Activated CD8-positive, alpha-beta T cell treated with anti-CD3 and anti-CD28 coated beads for 36 hours (primary cell): Measurements from ENCODE around the gene KLRD1. TPM values are rescaled to one million over a fixed set of nuclear protein-coding genes. Genes with fewer than 3 reads are reported as not detected.

ENCODE experiments used
- ATAC-seq: fragments of 200-7000 bp; cut with Tn5 transposase; one replicate; pipeline ENCODE4 v1.10.0; 2021; ENCODE audit warnings: mild to moderate bottlenecking, moderate library complexity
- CTCF ChIA-PET: fragments of 350-600 bp; sonication (Branson Sonifier 250); formaldehyde crosslinking; loops from one replicate; lab custom pipeline; 2021; ENCODE audit warnings: antibody characterized with exemption; lab: Charles Lee
- POLR2A ChIA-PET: fragments of 350-600 bp; sonication (Branson Sonifier 250); formaldehyde crosslinking; loops from one replicate; lab custom pipeline; 2021; ENCODE audit warnings: antibody characterized with exemption; lab: Charles Lee
- DNase-seq: peaks from one replicate; pipeline ENCODE4 v3.0.0-alpha.2; 2020
- H3K27ac Mint-ChIP-seq: one replicate; pipeline ENCODE4 v1.8.0; 2021; ENCODE audit warnings: mild to moderate bottlenecking, mixed read lengths
- H3K27me3 Mint-ChIP-seq: one replicate; pipeline ENCODE4 v1.8.0; 2021; ENCODE audit warnings: mixed read lengths
- H3K36me3 Mint-ChIP-seq: one replicate; pipeline ENCODE4 v1.8.0; 2021; ENCODE audit warnings: low read depth, mixed read lengths
- H3K4me1 Mint-ChIP-seq: one replicate; pipeline ENCODE4 v1.8.0; 2021; ENCODE audit warnings: low read depth, mixed read lengths
- H3K4me3 Mint-ChIP-seq: one replicate; pipeline ENCODE4 v1.8.0; 2021; ENCODE audit warnings: mild to moderate bottlenecking, moderate library complexity, mixed read lengths
- H3K9me3 Mint-ChIP-seq: one replicate; pipeline ENCODE4 v1.8.0; 2021; ENCODE audit warnings: mixed read lengths
- intact Hi-C: fragments of 100-400 bp; cut with micrococcal nuclease; formaldehyde crosslinking; loops from one replicate; pipeline ENCODE4 v1.10.0; 2022
- total RNA-seq, 2 experiments: library from RNA; stranded (reverse); gene quantifications; one replicate each; pipeline ENCODE4 v1.2.3, GENCODE V29; 2021
- TF ChIP-seq, protein P1 (sequence below): fragments of 200-600 bp; IDR thresholded peaks from one replicate; pipeline ENCODE4 v1.8.0; 2022; ENCODE audit warnings: antibody characterized with exemption, mild to moderate bottlenecking

KLRD1 gene
- total RNA-seq, 2 experiments from 2014 or later = 6.9 to 10.8 TPM

- no peak for DNase-seq
- Mint-ChIP-seq H3K27ac (peak overlapping the region; percentile 27), H3K4me3 (no peak overlapping the region), H3K36me3 (peaks cover 48% of the 10 kb centered on the region), H3K4me1 (peaks cover 33% of the 10 kb centered on the region), H3K27me3 (no peaks in the 10 kb centered on the region), H3K9me3 (peaks cover 9% of the 10 kb centered on the region)
- no peak for ATAC-seq
- ChIA-PET CTCF (interaction anchor here (1.7 kb wide), 1 partner anchor 8 kb away, joined by 6 read pairs; no protein-coding TSS in a partner anchor), POLR2A (no interaction called here)
- intact Hi-C loops = no loop called here
- TF ChIP-seq, protein P1, sequence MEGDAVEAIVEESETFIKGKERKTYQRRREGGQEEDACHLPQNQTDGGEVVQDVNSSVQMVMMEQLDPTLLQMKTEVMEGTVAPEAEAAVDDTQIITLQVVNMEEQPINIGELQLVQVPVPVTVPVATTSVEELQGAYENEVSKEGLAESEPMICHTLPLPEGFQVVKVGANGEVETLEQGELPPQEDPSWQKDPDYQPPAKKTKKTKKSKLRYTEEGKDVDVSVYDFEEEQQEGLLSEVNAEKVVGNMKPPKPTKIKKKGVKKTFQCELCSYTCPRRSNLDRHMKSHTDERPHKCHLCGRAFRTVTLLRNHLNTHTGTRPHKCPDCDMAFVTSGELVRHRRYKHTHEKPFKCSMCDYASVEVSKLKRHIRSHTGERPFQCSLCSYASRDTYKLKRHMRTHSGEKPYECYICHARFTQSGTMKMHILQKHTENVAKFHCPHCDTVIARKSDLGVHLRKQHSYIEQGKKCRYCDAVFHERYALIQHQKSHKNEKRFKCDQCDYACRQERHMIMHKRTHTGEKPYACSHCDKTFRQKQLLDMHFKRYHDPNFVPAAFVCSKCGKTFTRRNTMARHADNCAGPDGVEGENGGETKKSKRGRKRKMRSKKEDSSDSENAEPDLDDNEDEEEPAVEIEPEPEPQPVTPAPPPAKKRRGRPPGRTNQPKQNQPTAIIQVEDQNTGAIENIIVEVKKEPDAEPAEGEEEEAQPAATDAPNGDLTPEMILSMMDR = no peak
Measured at GRCh38 chr12:10358969-10359368, 51.3 kb downstream of the KLRD1 start.

DNA sequence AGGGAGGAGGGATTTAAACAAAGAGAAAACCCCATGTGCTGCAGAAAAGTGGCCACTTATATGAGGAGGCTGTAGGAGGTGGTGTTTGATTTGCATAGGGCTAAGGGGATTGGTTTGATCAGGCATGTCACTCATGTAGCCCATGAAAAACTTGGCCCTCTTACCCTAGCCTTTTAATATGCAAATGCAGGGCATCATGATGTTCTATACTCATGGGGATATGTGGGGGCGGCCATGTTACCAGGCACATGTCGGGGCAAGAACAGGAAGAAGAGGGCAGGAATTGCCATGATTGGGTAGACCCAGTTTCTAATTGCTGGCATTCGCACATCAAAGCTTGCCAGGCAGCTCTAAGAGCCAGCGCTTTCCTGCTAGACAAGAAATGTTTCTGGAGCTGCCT lies 53.4 kb downstream of the KLRD1 start:
- peaks cover 9% of the 10 kb centered on the region for H3K9me3 Mint-ChIP-seq
- TF ChIP-seq, protein P1 = no peak
- peaks cover 29% of the 10 kb centered on the region for H3K4me1 Mint-ChIP-seq
- intact Hi-C loops = loop anchor here (5.0 to 10.0 kb wide), 4 partner anchors 39 to 194 kb away; no protein-coding TSS in a partner anchor
- peak; percentile 34 for ATAC-seq
- H3K4me3 Mint-ChIP-seq = peak overlapping the region; percentile 6
- H3K27me3 Mint-ChIP-seq = no peaks in the 10 kb centered on the region
- H3K36me3 Mint-ChIP-seq = peaks cover 45% of the 10 kb centered on the region
- CTCF ChIA-PET = interaction anchor here (1.5 kb wide), 1 partner anchor 125 kb away, joined by 10 read pairs; no protein-coding TSS in a partner anchor
- peak; percentile 66 for DNase-seq
- POLR2A ChIA-PET = no interaction called here
- H3K27ac Mint-ChIP-seq = peak overlapping the region; percentile 79

- ChIA-PET CTCF (interaction anchor here (1.5 kb wide), 1 partner anchor 125 kb away, joined by 10 read pairs; no protein-coding TSS in a partner anchor), POLR2A (no interaction called here)
- Mint-ChIP-seq H3K36me3 (peaks cover 45% of the 10 kb centered on the region), H3K4me1 (peaks cover 29% of the 10 kb centered on the region), H3K4me3 (peak overlapping the region; percentile 6), H3K27ac (peak overlapping the region; percentile 79), H3K9me3 (peaks cover 9% of the 10 kb centered on the region), H3K27me3 (no peaks in the 10 kb centered on the region)
- DNase-seq (no peak), ATAC-seq (no peak)
- intact Hi-C loops = loop anchor here (5.0 to 10.0 kb wide), 4 partner anchors 39 to 193 kb away; no protein-coding TSS in a partner anchor
- TF ChIP-seq, protein P1 = no peak
Measured at GRCh38 chr12:10361622-10362021, 54.0 kb downstream of the KLRD1 start.

- Mint-ChIP-seq H3K27me3 (no peaks in the 10 kb centered on the region), H3K36me3 (peaks cover 50% of the 10 kb centered on the region), H3K4me1 (peaks cover 32% of the 10 kb centered on the region), H3K4me3 (no peak overlapping the region), H3K27ac (no peak overlapping the region), H3K9me3 (peaks cover 9% of the 10 kb centered on the region)
- ChIA-PET POLR2A (no interaction called here), CTCF (no interaction called here)
- DNase-seq (no peak), ATAC-seq (no peak)
- intact Hi-C loops = loop anchor here (5.0 to 10.0 kb wide), 4 partner anchors 40 to 192 kb away; no protein-coding TSS in a partner anchor
- TF ChIP-seq, protein P1 = no peak
Measured at GRCh38 chr12:10362325-10362724, 54.7 kb downstream of the KLRD1 start.
